ENCODE data around the gene KHDRBS1. TPM values are rescaled to one million over a fixed set of nuclear protein-coding genes. Genes with fewer than 3 reads are reported as not detected.

The KHDRBS1 gene
- total and polyA plus RNA-seq, 4 experiments from 2014 or later, result 70.8 to 122 (median 115) TPM

GRCh38 chr1:32091591-32091990, 77.9 kb downstream of the KHDRBS1 start:
- Mint-ChIP-seq H3K4me3 (no peak overlapping the region), H3K36me3 (peaks cover 45 to 53% of the 10 kb centered on the region in 2 donors), H3K27me3 (no peaks in the 10 kb centered on the region), H3K27ac (no peak overlapping the region), H3K4me1 (no peaks in the 10 kb centered on the region), H3K9me3 (no peaks in the 10 kb centered on the region)
- Histone ChIP-seq H3K9me3 (ENCODE audit: control insufficient read depth in 1 of 2, low read length in 2 of 2) (no peaks in the 10 kb centered on the region), H3K4me1 (ENCODE audit: insufficient read depth, low read length) (no peaks in the 10 kb centered on the region), H3K36me3 (ENCODE audit: insufficient read depth, low read length) (peaks cover 31% of the 10 kb centered on the region), H3K27ac (ENCODE audit: low read depth, low read length) (no peak overlapping the region), H3K27me3 (ENCODE audit: insufficient read depth, low read length) (no peaks in the 10 kb centered on the region), H3K4me3 (ENCODE audit: low read length in 2 of 2) (no peak overlapping the region)
- intact Hi-C loops (cut with micrococcal nuclease), result no loop called here
- DNase-seq, result no peak
- ChIA-PET POLR2A (ENCODE audit: partially characterized antibody) (interaction anchor here (0.5 to 1.2 kb wide), 3 partner anchors 16 to 89 kb away, joined by 3 to 4 read pairs (median 3); partner anchors contain the start of gene KPNA6), CTCF (ENCODE audit: partially characterized antibody) (interaction anchor here (0.9 to 1.0 kb wide), 2 partner anchors 16 to 19 kb away, joined by 3 to 4 read pairs; partner anchors contain the start of genes KPNA6 and TMEM39B)

Small RNA genes lying within 50 kb of the gene (microRNA-seq; reads per million reads assigned to microRNA genes)
- gene MIR5585 (ENCODE audit: borderline microRNAs expressed, borderline number of aligned reads, borderline replicate concordance), result not detected

Other genes with a start within 250 kb of the KHDRBS1 start
- gene ADGRB2, start 249.5 kb upstream of the KHDRBS1 start, total RNA-seq, result 1 to 10 TPM; 1.5 to 2.0 TPM
- gene ADGRB2, start 249.5 kb upstream of the KHDRBS1 start, polyA plus RNA-seq, result under 1 TPM in 1 of 2 donors, not detected in 1; 0.55 TPM
- under 1 TPM; 0.61 to 0.94 TPM for gene SPOCD1, start 197.8 kb upstream of the KHDRBS1 start, total RNA-seq
- not detected for gene SPOCD1, start 197.8 kb upstream of the KHDRBS1 start, polyA plus RNA-seq
- 100 to 1,000 TPM; 254 to 276 TPM for gene PTP4A2, start 75.5 kb upstream of the KHDRBS1 start, total RNA-seq
- 100 to 1,000 TPM; 401 to 529 TPM for gene PTP4A2, start 75.5 kb upstream of the KHDRBS1 start, polyA plus RNA-seq
- gene TMEM39B, start 59.1 kb downstream of the KHDRBS1 start, total RNA-seq, result 10 to 100 TPM; 18.4 to 19.1 TPM
- 1 to 10 TPM; 1.1 to 4.2 TPM for gene TMEM39B, start 59.1 kb downstream of the KHDRBS1 start, polyA plus RNA-seq
- gene KPNA6, start 94.2 kb downstream of the KHDRBS1 start, total RNA-seq, result 10 to 100 TPM; 60.3 to 62.5 TPM
- gene KPNA6, start 94.2 kb downstream of the KHDRBS1 start, polyA plus RNA-seq, result 10 to 100 TPM; 25.4 to 25.5 TPM
- 10 to 100 TPM; 42.6 to 43.4 TPM for gene TXLNA, start 165.8 kb downstream of the KHDRBS1 start, total RNA-seq
- gene TXLNA, start 165.8 kb downstream of the KHDRBS1 start, polyA plus RNA-seq, result 10 to 100 TPM; 21.8 to 32.4 TPM
- 1 to 10 TPM; 4.2 to 5.1 TPM for gene CCDC28B, start 186.7 kb downstream of the KHDRBS1 start, total RNA-seq
- gene CCDC28B, start 186.7 kb downstream of the KHDRBS1 start, polyA plus RNA-seq, result 1 to 10 TPM; 8.5 to 8.6 TPM
- gene IQCC, start 191.8 kb downstream of the KHDRBS1 start, total RNA-seq, result 1 to 10 TPM; 2.7 TPM
- gene IQCC, start 191.8 kb downstream of the KHDRBS1 start, polyA plus RNA-seq, result 1 to 10 TPM in 1 of 2 donors, not detected in 1; 2.3 TPM
- not detected for gene DCDC2B, start 195.2 kb downstream of the KHDRBS1 start, total RNA-seq
- not detected for gene DCDC2B, start 195.2 kb downstream of the KHDRBS1 start, polyA plus RNA-seq
- 10 to 100 TPM; 27.1 to 30.7 TPM for gene TMEM234, start 208.5 kb downstream of the KHDRBS1 start, total RNA-seq
- 1 to 10 TPM; 5.1 to 6.1 TPM for gene TMEM234, start 208.5 kb downstream of the KHDRBS1 start, polyA plus RNA-seq
- gene EIF3I, start 208.5 kb downstream of the KHDRBS1 start, total RNA-seq, result 10 to 100 TPM; 78.3 to 85.3 TPM
- gene EIF3I, start 208.5 kb downstream of the KHDRBS1 start, polyA plus RNA-seq, result 100 to 1,000 TPM; 165 to 248 TPM
- 1 to 10 TPM in 1 of 2 experiments, under 1 TPM in 1; 0.50 to 1.2 TPM for gene FAM167B, start 233.4 kb downstream of the KHDRBS1 start, total RNA-seq
- gene FAM167B, start 233.4 kb downstream of the KHDRBS1 start, polyA plus RNA-seq, result not detected
- 100 to 1,000 TPM; 431 to 436 TPM for gene LCK, start 237.4 kb downstream of the KHDRBS1 start, total RNA-seq
- gene LCK, start 237.4 kb downstream of the KHDRBS1 start, polyA plus RNA-seq, result 1,000 to 10,000 TPM in 1 of 2 donors, 100 to 1,000 TPM in 1; 779 to 1,233 TPM